GM08714 (cell line): Measurements from ENCODE around the gene TLCD3B.
A peak's percentile ranks its signal among the peaks of the same experiment; 100 is the strongest.

ENCODE experiments used
- H3K4me3 ChIP-seq: fragments of 200-500 bp; sonication (Bioruptor generic); 2 replicates; pipeline ENCODE4 v1.5.1; 2014; ENCODE audit warnings: mild to moderate bottlenecking, low read length, inconsistent platforms
- ZNF274 ChIP-seq: IDR thresholded peaks from 2 replicates; pipeline ENCODE4 v1.6.1; 2012; ENCODE audit warnings: mild to moderate bottlenecking, low read depth, low read length

TLCD3B gene

GRCh38 chr16:30030841-30031413, at the start of gene TLCD3B:
Gene TLCD3B, minus strand, starts transcription at chr16:30031271. Its CDS starts 744 bp downstream, at chr16:30030527.
- no peak for TF ChIP-seq ZNF274
- no peak within 1 kb of the TSS for H3K4me3 ChIP-seq

- TF ChIP-seq ZNF274, result no peak
- H3K4me3 ChIP-seq, result no peak overlapping the region
Measured at GRCh38 chr16:30079480-30079879, 48.4 kb upstream of the TLCD3B start.

DNA sequence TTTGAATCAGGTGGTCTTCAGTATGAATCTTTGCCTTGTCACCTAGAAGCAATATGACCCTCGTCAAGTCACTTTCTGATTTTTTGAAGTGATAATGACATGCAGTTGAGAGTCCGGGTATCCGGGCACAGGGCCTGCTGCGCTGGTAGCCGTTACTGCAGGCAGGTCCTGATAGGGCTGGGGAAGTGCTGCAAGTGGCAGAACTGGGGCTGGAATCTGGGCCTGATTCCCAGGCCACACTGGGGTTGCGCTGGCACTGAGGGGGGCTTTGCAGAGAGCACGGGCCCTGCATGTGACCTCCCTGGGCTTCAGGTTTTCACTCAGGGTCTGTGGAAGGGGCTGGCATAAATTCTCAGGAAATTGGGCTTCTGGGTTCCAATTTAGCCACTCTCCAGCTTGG, 47.7 kb upstream of the TLCD3B start:
- H3K4me3 ChIP-seq, result no peak overlapping the region
- no peak for TF ChIP-seq ZNF274

- TF ChIP-seq ZNF274, result no peak
- no peak overlapping the region for H3K4me3 ChIP-seq
Measured at GRCh38 chr16:30077656-30078055, 46.6 kb upstream of the TLCD3B start.

- no peak for TF ChIP-seq ZNF274
- H3K4me3 ChIP-seq, result peak overlapping the region; percentile 80
Measured at GRCh38 chr16:30076276-30076791, 45.3 kb upstream of the TLCD3B start.

- no peak for TF ChIP-seq ZNF274
Measured at GRCh38 chr16:30075503-30076275, 44.6 kb upstream of the TLCD3B start, which contains the start of gene PPP4C. Gene PPP4C, plus strand, starts transcription at chr16:30075994. Its CDS starts 384 bp downstream, at chr16:30076378.

GRCh38 chr16:30070490-30070889, 39.4 kb upstream of the TLCD3B start:
- H3K4me3 ChIP-seq, result no peak overlapping the region
- TF ChIP-seq ZNF274, result no peak

More at GRCh38 chr16:30075503-30076275, 44.6 kb upstream of the TLCD3B start, which contains the start of gene PPP4C:
- H3K4me3 ChIP-seq, result peak within 1 kb of the TSS; percentile 80

DNA sequence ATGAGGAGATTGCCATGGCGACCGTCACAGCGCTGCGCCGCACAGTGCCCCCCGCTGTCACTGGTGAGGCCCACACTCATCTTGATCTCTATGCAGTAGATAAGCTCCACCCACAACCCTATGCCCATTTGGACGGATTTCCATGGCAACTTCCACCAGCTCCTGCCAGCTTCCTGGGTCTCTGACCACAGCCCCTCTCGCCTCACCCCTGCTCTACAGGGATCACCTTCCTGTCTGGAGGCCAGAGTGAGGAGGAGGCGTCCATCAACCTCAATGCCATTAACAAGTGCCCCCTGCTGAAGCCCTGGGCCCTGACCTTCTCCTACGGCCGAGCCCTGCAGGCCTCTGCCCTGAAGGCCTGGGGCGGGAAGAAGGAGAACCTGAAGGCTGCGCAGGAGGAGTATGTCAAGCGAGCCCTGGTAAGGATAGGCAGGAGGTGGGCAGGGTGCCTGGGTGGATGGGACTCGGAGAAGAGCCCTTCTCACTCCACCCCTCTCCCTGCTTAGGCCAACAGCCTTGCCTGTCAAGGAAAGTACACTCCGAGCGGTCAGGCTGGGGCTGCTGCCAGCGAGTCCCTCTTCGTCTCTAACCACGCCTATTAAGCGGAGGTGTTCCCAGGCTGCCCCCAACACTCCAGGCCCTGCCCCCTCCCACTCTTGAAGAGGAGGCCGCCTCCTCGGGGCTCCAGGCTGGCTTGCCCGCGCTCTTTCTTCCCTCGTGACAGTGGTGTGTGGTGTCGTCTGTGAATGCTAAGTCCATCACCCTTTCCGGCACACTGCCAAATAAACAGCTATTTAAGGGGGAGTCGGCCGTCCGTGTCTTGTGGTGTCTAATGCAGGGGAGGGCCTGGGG, 38.8 kb upstream of the TLCD3B start:
- no peak overlapping the region for H3K4me3 ChIP-seq
- no peak for TF ChIP-seq ZNF274

- no peak overlapping the region for H3K4me3 ChIP-seq
- TF ChIP-seq ZNF274, result no peak
Measured at GRCh38 chr16:30068750-30069610, 37.9 kb upstream of the TLCD3B start.

GRCh38 chr16:30068333-30068732, 37.3 kb upstream of the TLCD3B start:
- TF ChIP-seq ZNF274, result no peak
- no peak overlapping the region for H3K4me3 ChIP-seq

- TF ChIP-seq ZNF274, result no peak
Measured at GRCh38 chr16:30067584-30067916, 36.5 kb upstream of the TLCD3B start.

DNA sequence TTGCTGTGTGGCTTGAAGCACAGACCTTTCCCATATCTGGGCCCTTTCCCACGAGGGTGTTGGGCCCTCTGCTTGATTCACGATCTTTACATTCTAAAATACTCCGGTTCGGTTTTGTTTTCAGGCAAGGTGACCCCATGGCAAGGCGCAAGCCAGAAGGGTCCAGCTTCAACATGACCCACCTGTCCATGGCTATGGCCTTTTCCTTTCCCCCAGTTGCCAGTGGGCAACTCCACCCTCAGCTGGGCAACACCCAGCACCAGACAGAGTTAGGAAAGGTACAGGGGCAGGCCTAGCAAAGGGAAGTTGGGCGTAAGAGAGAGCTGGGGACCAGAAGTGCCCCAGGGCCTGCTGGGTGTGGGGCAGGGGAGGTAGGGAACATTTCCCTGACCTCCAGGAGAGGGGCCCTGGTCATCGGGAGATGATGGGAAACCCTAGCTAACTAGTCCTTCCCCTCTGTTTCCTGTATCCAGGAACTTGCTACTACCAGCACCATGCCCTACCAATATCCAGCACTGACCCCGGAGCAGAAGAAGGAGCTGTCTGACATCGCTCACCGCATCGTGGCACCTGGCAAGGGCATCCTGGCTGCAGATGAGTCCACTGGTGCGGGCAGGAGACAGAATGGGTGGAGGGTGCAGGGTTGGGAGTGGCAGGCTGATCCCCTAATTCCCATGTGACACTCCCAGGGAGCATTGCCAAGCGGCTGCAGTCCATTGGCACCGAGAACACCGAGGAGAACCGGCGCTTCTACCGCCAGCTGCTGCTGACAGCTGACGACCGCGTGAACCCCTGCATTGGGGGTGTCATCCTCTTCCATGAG, 35.9 kb upstream of the TLCD3B start:
- TF ChIP-seq ZNF274, result no peak
- peak overlapping the region; percentile 74 for H3K4me3 ChIP-seq

More at GRCh38 chr16:30067584-30067916, 36.5 kb upstream of the TLCD3B start:
- H3K4me3 ChIP-seq, result no peak overlapping the region; the same call in 1 of the 2 replicates

DNA sequence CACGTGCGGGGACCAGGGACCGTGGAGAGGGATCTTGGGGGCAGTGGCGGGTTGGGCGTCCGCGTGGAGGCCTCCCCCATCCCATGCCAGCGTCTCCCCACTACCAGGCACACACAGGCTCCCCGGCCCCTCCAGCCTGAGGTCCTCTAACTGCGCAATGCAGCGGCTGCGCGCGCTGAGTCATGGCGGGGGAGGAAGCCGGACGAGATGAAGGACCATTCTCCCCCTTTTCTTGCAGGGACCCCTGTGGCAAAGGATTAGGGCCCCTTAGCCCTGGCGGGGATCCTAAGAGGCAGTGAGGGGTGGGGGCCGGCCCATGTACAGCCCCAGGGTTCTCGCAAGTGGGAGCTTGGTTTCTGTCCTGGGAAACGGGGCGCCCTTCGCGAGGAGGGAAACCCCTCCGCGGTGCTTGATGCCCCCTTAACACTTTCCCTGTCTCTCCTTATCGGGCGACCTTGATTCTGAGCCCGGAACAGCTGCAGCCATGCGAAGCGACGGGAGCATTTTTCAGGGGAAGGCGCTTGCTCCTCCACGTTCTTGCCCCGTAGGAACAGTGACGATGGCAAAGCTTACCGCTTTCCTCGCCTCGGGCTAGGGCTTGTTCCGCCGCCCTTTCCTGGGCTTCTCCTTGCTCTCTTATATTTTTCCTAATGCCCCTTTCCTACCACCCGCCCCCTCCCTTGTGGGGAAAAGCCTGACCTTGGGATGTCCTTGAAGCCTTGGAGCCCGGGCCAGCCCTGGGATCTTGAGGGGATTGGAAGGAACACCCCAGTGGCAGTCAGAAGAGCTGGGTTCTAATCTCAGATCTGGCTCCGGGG, 35.1 kb upstream of the TLCD3B start:
- peak overlapping the region; percentile 74 for H3K4me3 ChIP-seq
- TF ChIP-seq ZNF274, result no peak
